Mesothelial cell of epicardium (in vitro differentiated cells): Measurements from ENCODE around the gene RNH1. TPM values are rescaled to one million over a fixed set of nuclear protein-coding genes. Genes with fewer than 3 reads are reported as not detected.

Experiments
- DNase-seq, 2 experiments: peaks; one replicate each; pipeline ENCODE4 v3.0.0; 2021; ENCODE audit warnings: low spot score in 2 of 2; ENCODE audit not compliant: unreplicated experiment in 2 of 2
- H3K27ac Mint-ChIP-seq: 2 replicates; pipeline ENCODE4 v1.8.0; 2021; ENCODE audit warnings: mixed read lengths
- H3K27me3 Mint-ChIP-seq: 2 replicates; pipeline ENCODE4 v1.8.0; 2021; ENCODE audit warnings: low read depth, mixed read lengths
- H3K36me3 Mint-ChIP-seq: 2 replicates; pipeline ENCODE4 v1.8.0; 2021; ENCODE audit warnings: mixed read lengths
- H3K4me1 Mint-ChIP-seq: 2 replicates; pipeline ENCODE4 v1.8.0; 2021; ENCODE audit warnings: mixed read lengths
- H3K4me3 Mint-ChIP-seq: 2 replicates; pipeline ENCODE4 v1.8.0; 2021; ENCODE audit warnings: mild to moderate bottlenecking, moderate library complexity, mixed read lengths
- H3K9me3 Mint-ChIP-seq: 2 replicates; pipeline ENCODE4 v1.8.0; 2021; ENCODE audit warnings: mixed read lengths
- total RNA-seq: library from RNA; stranded (reverse); gene quantifications from 3 replicates; pipeline ENCODE4 v1.2.1, GENCODE V29; 2021
- TF ChIP-seq, protein P1 (sequence below): fragments of 200-600 bp; sonication (generic); IDR thresholded peaks from one replicate; pipeline ENCODE4 v1.5.0; 2021; ENCODE audit warnings: antibody characterized with exemption; ENCODE audit not compliant: unreplicated experiment

RNH1 gene
- total RNA-seq, 1 donor from 2014 or later: 81.7 TPM

DNA sequence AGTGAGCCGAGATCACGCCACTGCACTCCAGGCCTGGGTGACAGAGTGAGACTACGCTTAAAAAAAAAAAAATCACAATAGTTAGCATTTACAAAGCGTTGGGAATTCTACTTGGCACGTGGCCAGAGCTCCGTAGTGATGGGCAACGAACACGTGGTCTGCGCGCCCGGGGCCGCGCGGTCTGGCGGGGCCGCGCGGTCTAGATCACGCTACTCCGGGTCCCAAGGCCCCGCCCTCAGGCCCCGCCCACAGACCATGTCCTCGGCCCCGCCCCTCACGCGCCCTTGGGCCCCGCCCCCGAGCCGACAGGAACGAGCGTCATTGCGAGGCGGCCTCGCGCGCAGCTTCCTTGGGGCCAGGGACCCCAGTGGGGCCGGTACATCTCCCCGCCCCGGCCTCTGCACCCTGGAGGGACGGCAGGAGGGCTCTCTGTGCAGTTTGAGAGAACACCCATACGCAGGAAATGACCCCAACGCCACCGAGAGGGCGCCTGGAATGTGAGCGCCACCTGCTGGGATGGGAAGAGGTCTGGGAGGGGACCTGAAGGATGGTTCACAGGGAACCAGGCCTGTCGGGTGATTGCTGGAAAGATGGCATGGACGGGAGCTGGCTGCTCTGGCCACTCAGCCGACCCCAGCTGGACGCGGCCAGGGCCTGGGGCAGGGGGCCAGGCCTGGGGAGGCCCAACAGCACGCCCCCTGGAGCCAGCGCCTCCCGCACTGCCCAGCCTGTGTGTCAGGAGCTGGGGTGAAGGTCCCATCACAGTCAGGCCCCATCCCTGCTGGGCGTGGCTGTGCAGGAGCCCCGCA is 58.9 kb downstream of the RNH1 start:
- H3K36me3 Mint-ChIP-seq: no peaks in the 10 kb centered on the region
- H3K4me3 Mint-ChIP-seq: peak overlapping the region; percentile 77
- no peaks in the 10 kb centered on the region for H3K9me3 Mint-ChIP-seq
- peaks cover 33% of the 10 kb centered on the region for H3K4me1 Mint-ChIP-seq
- DNase-seq: peak; percentile 96
- peak overlapping the region; percentile 93 for H3K27ac Mint-ChIP-seq
- H3K27me3 Mint-ChIP-seq: no peaks in the 10 kb centered on the region
- TF ChIP-seq, protein P1, sequence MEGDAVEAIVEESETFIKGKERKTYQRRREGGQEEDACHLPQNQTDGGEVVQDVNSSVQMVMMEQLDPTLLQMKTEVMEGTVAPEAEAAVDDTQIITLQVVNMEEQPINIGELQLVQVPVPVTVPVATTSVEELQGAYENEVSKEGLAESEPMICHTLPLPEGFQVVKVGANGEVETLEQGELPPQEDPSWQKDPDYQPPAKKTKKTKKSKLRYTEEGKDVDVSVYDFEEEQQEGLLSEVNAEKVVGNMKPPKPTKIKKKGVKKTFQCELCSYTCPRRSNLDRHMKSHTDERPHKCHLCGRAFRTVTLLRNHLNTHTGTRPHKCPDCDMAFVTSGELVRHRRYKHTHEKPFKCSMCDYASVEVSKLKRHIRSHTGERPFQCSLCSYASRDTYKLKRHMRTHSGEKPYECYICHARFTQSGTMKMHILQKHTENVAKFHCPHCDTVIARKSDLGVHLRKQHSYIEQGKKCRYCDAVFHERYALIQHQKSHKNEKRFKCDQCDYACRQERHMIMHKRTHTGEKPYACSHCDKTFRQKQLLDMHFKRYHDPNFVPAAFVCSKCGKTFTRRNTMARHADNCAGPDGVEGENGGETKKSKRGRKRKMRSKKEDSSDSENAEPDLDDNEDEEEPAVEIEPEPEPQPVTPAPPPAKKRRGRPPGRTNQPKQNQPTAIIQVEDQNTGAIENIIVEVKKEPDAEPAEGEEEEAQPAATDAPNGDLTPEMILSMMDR: peak; percentile 75

DNA sequence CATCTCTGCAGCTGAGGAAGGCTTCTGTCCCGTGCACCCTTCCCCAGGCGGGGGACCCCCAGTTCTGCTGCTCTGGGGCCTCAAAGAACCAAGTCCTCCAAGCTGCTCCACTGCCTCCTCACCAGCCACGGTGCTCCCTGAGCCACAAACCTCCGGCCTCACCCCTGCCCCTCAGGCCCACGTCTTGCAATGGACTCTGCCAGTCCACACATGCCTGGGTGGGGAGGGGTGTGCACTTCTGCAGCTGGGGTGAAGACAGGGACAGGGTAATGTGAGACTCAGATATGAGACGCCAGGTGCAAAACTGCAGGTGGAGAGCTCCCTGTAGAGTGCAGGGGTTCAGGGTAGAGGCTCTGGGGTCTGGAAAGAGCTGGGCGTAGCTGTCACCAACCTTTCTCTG is 60.2 kb downstream of the RNH1 start:
- no peaks in the 10 kb centered on the region for H3K9me3 Mint-ChIP-seq
- TF ChIP-seq, protein P1: no peak
- H3K27ac Mint-ChIP-seq: peak overlapping the region; percentile 85
- peaks cover 33% of the 10 kb centered on the region for H3K4me1 Mint-ChIP-seq
- H3K27me3 Mint-ChIP-seq: no peaks in the 10 kb centered on the region
- no peak for DNase-seq
- H3K4me3 Mint-ChIP-seq: no peak overlapping the region
- H3K36me3 Mint-ChIP-seq: no peaks in the 10 kb centered on the region

DNA sequence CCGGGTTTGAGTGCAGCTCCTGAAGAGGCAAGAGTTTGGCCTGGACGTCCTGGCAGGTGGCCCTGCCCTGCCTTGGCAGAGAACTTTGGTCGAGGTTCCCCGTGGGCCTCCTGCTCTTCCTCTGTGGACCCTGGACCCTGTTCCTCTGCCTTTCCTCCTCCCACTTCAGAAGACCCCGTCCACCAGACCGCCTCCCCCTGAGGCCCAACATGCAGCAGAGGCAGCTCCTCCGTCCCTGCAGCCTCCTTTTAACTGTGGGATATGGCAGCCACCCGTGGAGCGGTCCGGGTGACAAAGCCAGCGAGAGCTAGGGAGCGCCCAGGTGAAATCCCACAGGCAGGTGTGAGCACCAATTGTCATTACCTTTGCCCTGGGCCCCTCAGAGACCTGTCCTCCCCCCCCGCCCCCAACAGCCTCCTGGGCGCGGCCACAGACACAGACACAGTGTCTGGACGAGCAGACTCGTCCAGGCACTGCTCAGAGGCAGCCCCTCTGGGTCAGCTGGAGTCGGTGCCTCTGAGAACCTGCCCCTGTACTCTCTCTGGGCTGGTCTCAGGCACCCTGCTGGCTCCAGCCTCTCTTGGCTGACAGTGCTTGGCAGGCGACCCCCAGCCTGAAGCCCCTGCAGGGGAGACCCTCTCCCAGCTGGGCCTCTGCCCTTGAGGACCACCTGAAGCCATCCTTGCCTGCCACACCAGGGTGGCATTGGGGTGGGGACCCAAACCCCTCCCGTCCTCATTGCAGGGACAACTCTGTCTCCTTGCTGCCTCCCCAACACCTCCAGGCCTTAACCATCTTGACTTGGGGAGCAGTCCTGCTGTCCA is 61.1 kb downstream of the RNH1 start:
- DNase-seq: no peak
- Mint-ChIP-seq H3K9me3 (no peaks in the 10 kb centered on the region), H3K27me3 (no peaks in the 10 kb centered on the region), H3K27ac (peak overlapping the region; percentile 85), H3K36me3 (no peaks in the 10 kb centered on the region), H3K4me1 (peaks cover 28% of the 10 kb centered on the region), H3K4me3 (no peak overlapping the region)
- TF ChIP-seq, protein P1: no peak

Other genes with a start within 250 kb of the RNH1 start
- gene NLRP6, start 228.8 kb downstream of the RNH1 start, total RNA-seq: not detected in 3 replicates
- gene PGGHG, start 218.1 kb downstream of the RNH1 start, total RNA-seq: 101 to 109 TPM (median 103 TPM) in 3 replicates
- not detected in 3 replicates for gene IFITM5, start 207.7 kb downstream of the RNH1 start, total RNA-seq
- gene IFITM2, start 199.4 kb downstream of the RNH1 start, total RNA-seq: 208 to 224 TPM (median 210 TPM) in 3 replicates
- 120 to 128 TPM (median 122 TPM) in 3 replicates for gene IFITM1, start 193.2 kb downstream of the RNH1 start, total RNA-seq
- 540 to 561 TPM (median 547 TPM) in 3 replicates for gene IFITM3, start 186.4 kb downstream of the RNH1 start, total RNA-seq
- gene B4GALNT4, start 137.7 kb downstream of the RNH1 start, total RNA-seq: 294 to 314 TPM (median 300 TPM) in 3 replicates
- 57.5 to 65.7 TPM (median 58.8 TPM) in 3 replicates for gene PKP3, start 113.0 kb downstream of the RNH1 start, total RNA-seq
- 35.5 to 42.5 TPM (median 39.2 TPM) in 3 replicates for gene SIGIRR, start 92.2 kb downstream of the RNH1 start, total RNA-seq
- 29.7 to 32.3 TPM (median 30.6 TPM) in 3 replicates for gene ANO9, start 65.2 kb downstream of the RNH1 start, total RNA-seq
- gene PTDSS2, start 57.0 kb downstream of the RNH1 start, total RNA-seq: 39.0 to 49.7 TPM (median 42.1 TPM) in 3 replicates
- gene HRAS, start 28.3 kb upstream of the RNH1 start, total RNA-seq: 35.1 to 41.5 TPM (median 39.3 TPM) in 3 replicates
- gene LRRC56, start 30.3 kb upstream of the RNH1 start, total RNA-seq: 3.0 to 3.4 TPM (median 3.2 TPM) in 3 replicates
- 16.5 to 17.4 TPM (median 16.6 TPM) in 3 replicates for gene LMNTD2, start 53.5 kb upstream of the RNH1 start, total RNA-seq
- gene RASSF7, start 53.7 kb upstream of the RNH1 start, total RNA-seq: 29.3 to 32.3 TPM (median 32.1 TPM) in 3 replicates
- gene PHRF1, start 69.2 kb upstream of the RNH1 start, total RNA-seq: 48.2 to 51.1 TPM (median 49.7 TPM) in 3 replicates
- 20.8 to 24.5 TPM (median 21.9 TPM) in 3 replicates for gene IRF7, start 108.7 kb upstream of the RNH1 start, total RNA-seq
- gene CDHR5, start 117.7 kb upstream of the RNH1 start, total RNA-seq: 0.27 to 0.58 TPM (median 0.34 TPM) in 3 replicates
- gene SCT, start 119.9 kb upstream of the RNH1 start, total RNA-seq: 1.2 to 1.7 TPM (median 1.3 TPM) in 3 replicates
- 2.1 to 3.1 TPM (median 2.5 TPM) in 3 replicates for gene DRD4, start 130.0 kb upstream of the RNH1 start, total RNA-seq
- gene DEAF1, start 188.0 kb upstream of the RNH1 start, total RNA-seq: 59.6 to 64.9 TPM (median 64.0 TPM) in 3 replicates
- gene TMEM80, start 188.6 kb upstream of the RNH1 start, total RNA-seq: 25.7 to 30.7 TPM (median 28.7 TPM) in 3 replicates
- gene EPS8L2, start 199.0 kb upstream of the RNH1 start, total RNA-seq: 105 to 112 TPM (median 111 TPM) in 3 replicates
- 86.9 to 97.5 TPM (median 89.7 TPM) in 3 replicates for gene TALDO1, start 240.2 kb upstream of the RNH1 start, total RNA-seq